K562 (cell line): ENCODE results near the gene AP3M1. TPM values are rescaled to one million over a fixed set of nuclear protein-coding genes. Genes with fewer than 3 reads are reported as not detected.

Experiments
- ADNP ChIP-seq: fragments of 200-800 bp; sonication (Bioruptor generic); IDR thresholded peaks from 2 replicates; pipeline ENCODE4 v1.6.1; 2016; ENCODE audit warnings: missing genetic modification characterization, missing compliant biosample characterization
- FOXP1 ChIP-seq: sonication (generic); formaldehyde crosslinking; IDR thresholded peaks from 2 replicates; pipeline ENCODE4 v1.8.0; 2022; ENCODE audit warnings: mild to moderate bottlenecking, missing genetic modification reagents
- FUS ChIP-seq: fragments of 200-400 bp; formaldehyde crosslinking; optimal IDR thresholded peaks from 2 replicates; pipeline ENCODE3; 2017; ENCODE audit warnings: low read depth, low read length
- HMG20A ChIP-seq: fragments of 450-650 bp; formaldehyde crosslinking; conservative IDR thresholded peaks from 2 replicates; pipeline ENCODE4 v1.4.0; 2020; ENCODE audit warnings: mild to moderate bottlenecking, mixed read lengths
- HNRNPUL1 ChIP-seq: fragments of 200-400 bp; formaldehyde crosslinking; IDR thresholded peaks from 2 replicates; pipeline ENCODE4 v1.6.1; 2017; ENCODE audit warnings: low read length
- MEIS2 ChIP-seq: fragments of 450-650 bp; IDR thresholded peaks from 2 replicates; pipeline ENCODE4 v1.6.1; 2014; ENCODE audit warnings: mild to moderate bottlenecking; ENCODE audit not compliant: partially characterized antibody
- MXI1 ChIP-seq: IDR thresholded peaks from 2 replicates; pipeline ENCODE4 v1.6.1; 2011; ENCODE audit warnings: low read depth, mild to moderate bottlenecking, improper control_type of control experiment, low read length
- PHF8 ChIP-seq: fragments of 200-600 bp; sonication (generic); IDR thresholded peaks from 2 replicates; pipeline ENCODE4 v1.6.1; 2012; ENCODE audit warnings: mixed run types, mild to moderate bottlenecking, inconsistent platforms, low read length, moderate library complexity, borderline replicate concordance
- RBM15 ChIP-seq: fragments of 200-400 bp; formaldehyde crosslinking; IDR thresholded peaks from 2 replicates; pipeline ENCODE4 v1.6.1; 2018; ENCODE audit warnings: mild to moderate bottlenecking, low read length, moderate library complexity; ENCODE audit not compliant: insufficient read depth
- SREBF1 ChIP-seq: fragments of 150-350 bp; IDR thresholded peaks from 2 replicates; pipeline ENCODE4 v1.6.1; 2014; ENCODE audit warnings: antibody characterized with exemption, low read depth, low read length, borderline replicate concordance
- TCF7L2 ChIP-seq: fragments of 150-350 bp; IDR thresholded peaks from 2 replicates; pipeline ENCODE4 v1.6.1; 2016; ENCODE audit warnings: low read depth, mild to moderate bottlenecking, low read length, moderate library complexity
- YBX1 ChIP-seq: fragments of 450-650 bp; IDR thresholded peaks from 2 replicates; pipeline ENCODE4 v1.7.1; 2016; ENCODE audit warnings: mild to moderate bottlenecking
- ZKSCAN8 ChIP-seq: fragments of 200-800 bp; sonication (Bioruptor generic); IDR thresholded peaks from 2 replicates; pipeline ENCODE4 v1.6.1; 2016; ENCODE audit warnings: missing genetic modification characterization, missing compliant biosample characterization
- ZNF282 ChIP-seq: sonication (generic); formaldehyde crosslinking; IDR thresholded peaks from 2 replicates; pipeline ENCODE4 v1.8.1; 2023; ENCODE audit warnings: missing genetic modification reagents
- polyA plus RNA-seq, 8 experiments: library from polyadenylated mRNA; depleted of rRNA in 4 of 8; stranded (reverse) in 5 of 8; unstranded in 3 of 8; fragments of >200 nt; fragmentation: Nextera tagmentation in 2 of 8; fragmentation: Illumina TruSeq in 1 of 8; extraction: Ambion mirVana in 2 of 8; extraction: Trizol in 1 of 8; gene quantifications; 2 replicates each; pipeline versions ENCODE4 v1.2.1 to v1.2.3, GENCODE V29; 2011 to 2014; ENCODE audit warnings: inconsistent platforms in 1 of 8, missing spikeins in 1 of 8
- total RNA-seq, 7 experiments: library from RNA; depleted of rRNA in 6 of 7; stranded (reverse); fragments of >200 nt in 6 of 7; fragmentation: Illumina TruSeq in 2 of 7; extraction: Trizol in 2 of 7; gene quantifications; 2 replicates each; pipeline versions ENCODE4 v1.2.1 to v1.2.3, GENCODE V29; 2011 to 2021; ENCODE audit warnings: low replicate concordance in 1 of 7
- TF ChIP-seq, protein P1 (sequence below), 2 experiments: fragments of 450-650 bp; formaldehyde crosslinking in 1 of 2; IDR thresholded peaks; 2 replicates each; pipeline versions ENCODE4 v1.4.0 to v1.6.1; 2014 to 2020; ENCODE audit warnings: mild to moderate bottlenecking in 2 of 2, borderline replicate concordance in 1 of 2, low read depth in 1 of 2
- TF ChIP-seq, protein P2 (sequence below): fragments of 450-650 bp; IDR thresholded peaks from 2 replicates; pipeline ENCODE4 v1.6.1; 2016; ENCODE audit warnings: antibody characterized with exemption
- TF ChIP-seq, protein P3 (sequence below): sonication (generic); formaldehyde crosslinking; IDR thresholded peaks from 2 replicates; pipeline ENCODE4 v1.8.1; 2023; ENCODE audit warnings: mild to moderate bottlenecking, missing genetic modification reagents

The AP3M1 gene
- total and polyA plus RNA-seq, 9 of the 15 experiments (the other 6 are each of a cell fraction or from before 2014, with no cell fraction given): 44.3 to 135 (median 67.6) TPM

DNA sequence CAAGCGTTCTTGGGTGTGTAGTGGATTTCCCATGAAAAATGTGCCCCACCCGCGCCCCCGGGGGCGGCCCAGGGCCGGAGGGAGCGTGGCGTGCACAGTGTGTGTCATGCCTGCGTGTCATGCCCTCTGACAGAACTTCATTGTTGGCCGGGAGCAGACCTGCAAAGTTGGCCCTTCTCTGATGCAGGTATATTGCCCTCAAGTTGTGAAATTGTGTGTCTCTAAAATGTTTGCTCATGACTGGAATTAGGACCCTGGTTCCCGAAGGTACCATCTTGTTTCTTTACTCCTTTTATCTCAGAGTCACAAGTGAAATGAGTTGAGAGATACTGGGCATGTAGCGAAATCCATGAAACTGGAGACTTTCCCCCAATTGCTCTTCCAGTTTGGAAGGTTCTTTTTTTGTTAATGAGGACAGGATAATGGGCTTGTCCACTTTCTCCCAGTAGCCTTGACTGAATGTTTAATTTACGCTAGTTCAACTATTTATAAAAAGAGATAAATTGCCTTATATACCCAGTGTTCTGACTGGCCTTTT is 26.6 kb upstream of the AP3M1 start (continued):
- TF ChIP-seq, protein P1, sequence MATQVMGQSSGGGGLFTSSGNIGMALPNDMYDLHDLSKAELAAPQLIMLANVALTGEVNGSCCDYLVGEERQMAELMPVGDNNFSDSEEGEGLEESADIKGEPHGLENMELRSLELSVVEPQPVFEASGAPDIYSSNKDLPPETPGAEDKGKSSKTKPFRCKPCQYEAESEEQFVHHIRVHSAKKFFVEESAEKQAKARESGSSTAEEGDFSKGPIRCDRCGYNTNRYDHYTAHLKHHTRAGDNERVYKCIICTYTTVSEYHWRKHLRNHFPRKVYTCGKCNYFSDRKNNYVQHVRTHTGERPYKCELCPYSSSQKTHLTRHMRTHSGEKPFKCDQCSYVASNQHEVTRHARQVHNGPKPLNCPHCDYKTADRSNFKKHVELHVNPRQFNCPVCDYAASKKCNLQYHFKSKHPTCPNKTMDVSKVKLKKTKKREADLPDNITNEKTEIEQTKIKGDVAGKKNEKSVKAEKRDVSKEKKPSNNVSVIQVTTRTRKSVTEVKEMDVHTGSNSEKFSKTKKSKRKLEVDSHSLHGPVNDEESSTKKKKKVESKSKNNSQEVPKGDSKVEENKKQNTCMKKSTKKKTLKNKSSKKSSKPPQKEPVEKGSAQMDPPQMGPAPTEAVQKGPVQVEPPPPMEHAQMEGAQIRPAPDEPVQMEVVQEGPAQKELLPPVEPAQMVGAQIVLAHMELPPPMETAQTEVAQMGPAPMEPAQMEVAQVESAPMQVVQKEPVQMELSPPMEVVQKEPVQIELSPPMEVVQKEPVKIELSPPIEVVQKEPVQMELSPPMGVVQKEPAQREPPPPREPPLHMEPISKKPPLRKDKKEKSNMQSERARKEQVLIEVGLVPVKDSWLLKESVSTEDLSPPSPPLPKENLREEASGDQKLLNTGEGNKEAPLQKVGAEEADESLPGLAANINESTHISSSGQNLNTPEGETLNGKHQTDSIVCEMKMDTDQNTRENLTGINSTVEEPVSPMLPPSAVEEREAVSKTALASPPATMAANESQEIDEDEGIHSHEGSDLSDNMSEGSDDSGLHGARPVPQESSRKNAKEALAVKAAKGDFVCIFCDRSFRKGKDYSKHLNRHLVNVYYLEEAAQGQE (IDR thresholded peaks at IDR 0.05; ENCODE audit: borderline replicate concordance): no peak
- TF ChIP-seq, protein P1 (CRISPR knock-in tag; IDR thresholded peaks at IDR 0.05; ENCODE audit: low read depth): no peak
- TF ChIP-seq SREBF1: 0 out of 2 replicates have a peak, but pooled peaks have one; percentile 29
- TF ChIP-seq YBX1: no peak
- no peak for TF ChIP-seq ZKSCAN8 (CRISPR knock-in tag)
- TF ChIP-seq PHF8: no peak
- no peak for TF ChIP-seq FOXP1 (CRISPR knock-in tag)
- no peak for TF ChIP-seq ZNF282 (CRISPR knock-in tag)
- no peak for TF ChIP-seq HMG20A
- TF ChIP-seq RBM15: no peak
- TF ChIP-seq, protein P2, sequence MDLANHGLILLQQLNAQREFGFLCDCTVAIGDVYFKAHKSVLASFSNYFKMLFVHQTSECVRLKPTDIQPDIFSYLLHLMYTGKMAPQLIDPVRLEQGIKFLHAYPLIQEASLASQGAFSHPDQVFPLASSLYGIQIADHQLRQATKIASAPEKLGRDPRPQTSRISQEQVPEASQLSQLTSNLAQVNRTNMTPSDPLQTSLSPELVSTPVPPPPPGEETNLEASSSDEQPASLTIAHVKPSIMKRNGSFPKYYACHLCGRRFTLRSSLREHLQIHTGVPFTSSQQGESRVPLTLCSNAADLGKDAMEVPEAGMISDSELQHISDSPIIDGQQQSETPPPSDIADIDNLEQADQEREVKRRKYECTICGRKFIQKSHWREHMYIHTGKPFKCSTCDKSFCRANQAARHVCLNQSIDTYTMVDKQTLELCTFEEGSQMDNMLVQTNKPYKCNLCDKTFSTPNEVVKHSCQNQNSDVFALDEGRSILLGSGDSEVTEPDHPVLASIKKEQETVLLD: no peak; the same call in 1 of the 2 replicates
- TF ChIP-seq MXI1: peak; percentile 80
- TF ChIP-seq ADNP (tag): no peak; the same call in 1 of the 2 replicates
- TF ChIP-seq FUS: no peak
- TF ChIP-seq, protein P3, sequence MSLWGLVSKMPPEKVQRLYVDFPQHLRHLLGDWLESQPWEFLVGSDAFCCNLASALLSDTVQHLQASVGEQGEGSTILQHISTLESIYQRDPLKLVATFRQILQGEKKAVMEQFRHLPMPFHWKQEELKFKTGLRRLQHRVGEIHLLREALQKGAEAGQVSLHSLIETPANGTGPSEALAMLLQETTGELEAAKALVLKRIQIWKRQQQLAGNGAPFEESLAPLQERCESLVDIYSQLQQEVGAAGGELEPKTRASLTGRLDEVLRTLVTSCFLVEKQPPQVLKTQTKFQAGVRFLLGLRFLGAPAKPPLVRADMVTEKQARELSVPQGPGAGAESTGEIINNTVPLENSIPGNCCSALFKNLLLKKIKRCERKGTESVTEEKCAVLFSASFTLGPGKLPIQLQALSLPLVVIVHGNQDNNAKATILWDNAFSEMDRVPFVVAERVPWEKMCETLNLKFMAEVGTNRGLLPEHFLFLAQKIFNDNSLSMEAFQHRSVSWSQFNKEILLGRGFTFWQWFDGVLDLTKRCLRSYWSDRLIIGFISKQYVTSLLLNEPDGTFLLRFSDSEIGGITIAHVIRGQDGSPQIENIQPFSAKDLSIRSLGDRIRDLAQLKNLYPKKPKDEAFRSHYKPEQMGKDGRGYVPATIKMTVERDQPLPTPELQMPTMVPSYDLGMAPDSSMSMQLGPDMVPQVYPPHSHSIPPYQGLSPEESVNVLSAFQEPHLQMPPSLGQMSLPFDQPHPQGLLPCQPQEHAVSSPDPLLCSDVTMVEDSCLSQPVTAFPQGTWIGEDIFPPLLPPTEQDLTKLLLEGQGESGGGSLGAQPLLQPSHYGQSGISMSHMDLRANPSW: 0 out of 2 replicates have a peak, but pooled peaks have one; percentile 0
- TF ChIP-seq MEIS2: peak; percentile 22
- TF ChIP-seq TCF7L2: no peak; the same call in 1 of the 2 replicates
- TF ChIP-seq HNRNPUL1: no peak
